GM18498 (cell line): ENCODE results near the gene ERVV-1.
"Not testable (repeated sequence)": the region's sequence is repeated elsewhere in the genome, so short reads cannot be mapped to it uniquely, and the experiment has no call there.

Experiments
- ATAC-seq: cut with Tn5 transposase; IDR thresholded peaks from one replicate; pipeline ENCODE4 v1.9.1; 2021; ENCODE audit warnings: mild to moderate bottlenecking, moderate library complexity; ENCODE audit not compliant: unreplicated experiment

ERVV-1 gene

GRCh38 chr19:53013621-53014020 is at the start of gene ERVV-1:
ERVV-1 (plus strand) TSS chr19:53013921; CDS start chr19:53014091, 170 bp downstream.
- no peak for ATAC-seq

GRCh38 chr19:52967772-52968171 is 45.9 kb upstream of the ERVV-1 start:
- ATAC-seq = no peak

- ATAC-seq = no peak
These were observed 32.4 kb upstream of the ERVV-1 start for GRCh38 chr19:52981329-52981728.

- ATAC-seq = not testable (repeated sequence)
These were observed 30.6 kb upstream of the ERVV-1 start for GRCh38 chr19:52983167-52983566.

- ATAC-seq = no peak
These were observed 26.5 kb upstream of the ERVV-1 start for GRCh38 chr19:52987221-52987620.

- ATAC-seq = no peak
These were observed 25.2 kb upstream of the ERVV-1 start for GRCh38 chr19:52988506-52988905.

- no peak for ATAC-seq
These were observed 22.8 kb upstream of the ERVV-1 start for GRCh38 chr19:52990759-52991418.

GRCh38 chr19:52991484-52991883 is 22.2 kb upstream of the ERVV-1 start:
- no peak for ATAC-seq

- no peak for ATAC-seq
These were observed 21.4 kb upstream of the ERVV-1 start for GRCh38 chr19:52992109-52993004.

GRCh38 chr19:52993342-52994178 is 20.2 kb upstream of the ERVV-1 start:
- no peak for ATAC-seq

GRCh38 chr19:52995711-52996110 is 18.0 kb upstream of the ERVV-1 start:
- ATAC-seq = no peak

GRCh38 chr19:52997975-52998374 is 15.7 kb upstream of the ERVV-1 start:
- ATAC-seq = no peak

GRCh38 chr19:53002479-53002878 is 11.2 kb upstream of the ERVV-1 start:
- ATAC-seq = no peak

GRCh38 chr19:53004242-53004641 is 9.5 kb upstream of the ERVV-1 start:
- no peak for ATAC-seq

- ATAC-seq = no peak
These were observed 6.5 kb upstream of the ERVV-1 start for GRCh38 chr19:53007200-53007599.

- no peak for ATAC-seq
These were observed 6.1 kb upstream of the ERVV-1 start for GRCh38 chr19:53007606-53008005.

- no peak for ATAC-seq
These were observed 5.5 kb upstream of the ERVV-1 start for GRCh38 chr19:53008061-53008778.

- no peak for ATAC-seq
These were observed 3.2 kb upstream of the ERVV-1 start for GRCh38 chr19:53010494-53010893.

GRCh38 chr19:53012006-53012405 is 1.7 kb upstream of the ERVV-1 start:
- ATAC-seq = no peak

GRCh38 chr19:53015159-53015558 is 1.4 kb downstream of the ERVV-1 start:
- ATAC-seq = no peak

GRCh38 chr19:53015730-53016129 is 2.0 kb downstream of the ERVV-1 start:
- ATAC-seq = no peak
